GM18511 (cell line): ENCODE data around the gene VANGL1.

Experiments
- ATAC-seq: cut with Tn5 transposase; IDR thresholded peaks from one replicate; pipeline ENCODE4 v1.9.1; 2021; ENCODE audit warnings: mild to moderate bottlenecking, moderate library complexity; ENCODE audit not compliant: unreplicated experiment

The VANGL1 gene

DNA sequence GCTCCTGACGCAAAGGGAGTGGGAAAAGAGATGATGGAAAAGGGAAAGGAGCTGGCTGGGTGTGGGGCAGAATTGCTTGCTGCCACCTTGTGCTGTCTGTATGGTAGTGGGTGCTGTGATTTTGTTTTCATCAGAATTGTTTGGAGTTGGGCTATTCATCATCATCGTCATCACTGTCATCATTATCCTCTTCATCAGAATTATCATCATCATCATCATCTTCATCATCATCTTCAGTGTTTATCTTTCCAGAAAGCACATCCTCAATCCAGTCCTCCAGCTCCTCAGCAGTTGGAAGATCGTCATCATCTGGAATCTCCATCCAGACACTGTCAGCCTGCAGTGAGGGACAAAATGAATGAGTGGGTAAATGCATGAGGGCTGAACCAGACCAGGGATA lies 59.3 kb downstream of the VANGL1 start:
- ATAC-seq: no peak

DNA sequence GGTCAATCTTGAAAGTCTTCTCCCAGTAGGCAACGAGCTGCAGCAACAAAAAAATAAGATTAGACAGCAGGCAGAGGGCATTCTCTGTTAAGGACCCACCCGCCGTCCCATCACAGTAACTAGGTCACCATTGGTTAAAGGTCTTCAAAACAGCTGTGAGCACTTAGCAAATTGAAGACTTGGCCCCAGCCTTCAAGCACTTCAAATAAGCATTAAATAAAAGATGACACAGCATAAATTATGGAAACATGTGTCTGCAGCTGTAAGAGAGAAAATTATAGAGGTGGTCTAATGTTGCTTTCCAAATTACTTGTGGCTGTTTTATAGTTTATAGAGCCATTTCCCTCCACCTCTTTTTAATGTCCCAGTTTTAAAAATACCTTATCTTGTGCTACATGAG lies 61.2 kb downstream of the VANGL1 start:
- no peak for ATAC-seq

DNA sequence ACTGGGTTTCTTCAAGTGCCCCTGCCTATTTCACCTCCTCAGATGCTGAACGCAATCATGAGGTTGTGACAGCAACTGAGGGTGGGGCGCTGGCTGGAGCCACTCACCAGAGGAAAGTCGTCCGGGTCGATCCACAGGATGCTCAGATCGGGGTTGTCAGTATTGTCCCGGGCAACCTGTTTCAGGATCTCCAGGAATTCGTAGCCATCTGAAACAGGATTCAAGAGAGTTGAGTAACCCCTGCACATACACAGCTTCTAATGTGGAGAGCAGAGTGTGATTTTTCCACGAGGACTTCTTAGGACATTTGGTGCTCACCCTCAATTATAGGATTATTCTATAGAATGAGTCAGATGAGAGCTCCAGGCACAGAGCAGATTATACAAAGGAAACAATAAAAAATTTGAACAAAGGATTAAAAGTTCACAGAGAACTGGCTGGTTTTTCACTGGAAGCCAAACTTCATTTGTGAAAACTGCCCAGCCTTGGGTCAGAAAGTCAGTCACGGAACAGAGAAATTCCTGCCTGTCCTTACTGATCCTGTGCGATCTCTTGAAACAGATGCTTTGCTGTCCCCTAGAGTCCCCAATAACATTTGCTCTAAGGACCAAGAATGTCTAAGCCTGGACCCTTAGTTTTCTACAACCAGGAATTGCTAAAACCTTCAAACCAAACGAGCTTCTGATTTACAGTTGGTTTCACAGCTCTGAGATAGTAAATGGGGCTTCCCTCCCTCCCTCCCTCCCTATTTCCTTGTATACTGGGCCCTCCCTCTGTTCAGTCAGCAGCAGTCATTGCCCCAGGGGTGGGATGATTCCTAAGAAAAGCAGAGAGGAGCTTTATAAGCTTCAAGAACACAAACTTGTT lies 63.5 kb downstream of the VANGL1 start:
- ATAC-seq: no peak

DNA sequence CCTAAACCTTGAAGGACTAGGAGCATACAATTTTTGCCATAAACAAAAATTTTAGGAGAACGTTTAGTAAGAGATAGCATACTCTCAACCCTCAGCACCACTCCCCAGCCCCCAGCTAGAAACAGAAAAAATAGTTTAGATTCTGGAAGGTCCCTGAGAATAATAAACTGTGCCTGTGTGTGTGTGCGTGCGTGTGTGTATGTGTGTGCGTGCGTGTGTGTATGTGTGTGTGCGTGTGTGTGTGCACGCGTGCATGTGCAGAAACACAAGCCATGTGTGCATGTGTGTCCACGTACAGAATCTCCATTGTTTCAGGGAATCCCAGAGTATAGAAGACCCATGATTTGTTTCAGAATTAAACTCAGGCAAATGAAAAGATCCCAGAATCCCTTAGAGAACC lies 64.2 kb downstream of the VANGL1 start:
- ATAC-seq: no peak

DNA sequence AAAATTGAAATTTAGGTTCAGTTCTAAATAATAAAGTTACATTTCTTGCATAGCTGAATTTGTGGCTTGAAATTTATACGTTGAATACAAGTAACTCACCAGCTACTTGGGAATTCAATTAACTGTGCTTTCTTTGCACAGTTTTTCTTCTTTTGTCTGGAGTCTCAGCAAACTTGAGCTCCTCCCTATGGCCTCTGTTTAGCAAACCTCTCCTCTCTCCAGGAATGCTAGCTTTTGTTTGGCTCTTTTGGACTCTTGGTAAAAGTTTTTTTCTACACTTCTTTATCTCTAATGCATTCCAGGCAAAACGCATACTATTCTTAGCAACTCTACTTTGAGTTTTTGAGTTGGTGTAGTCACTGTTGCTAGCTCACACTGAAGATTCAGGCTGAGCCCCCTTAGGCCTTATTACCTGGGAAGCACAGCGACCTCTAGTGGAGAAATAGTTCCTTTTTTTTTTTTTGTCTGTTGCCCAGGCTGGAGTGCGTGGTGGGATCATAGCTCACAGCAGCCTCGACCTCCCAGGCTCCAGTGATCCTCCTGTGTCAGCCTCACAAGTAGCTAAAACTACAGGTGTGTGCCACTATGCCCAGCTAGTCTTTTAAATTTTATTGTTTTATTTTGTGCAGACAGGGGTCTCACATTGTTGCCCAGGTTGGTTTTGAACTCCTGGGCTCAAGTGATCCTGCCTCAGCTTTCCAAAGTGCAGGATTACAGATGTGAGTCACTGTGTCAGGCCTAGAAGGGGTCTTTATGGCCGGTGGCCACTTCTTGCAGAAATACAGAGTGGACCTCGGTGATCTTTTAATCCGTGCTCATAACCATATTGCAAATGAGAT lies 65.0 kb downstream of the VANGL1 start:
- ATAC-seq: peak; percentile 77

DNA sequence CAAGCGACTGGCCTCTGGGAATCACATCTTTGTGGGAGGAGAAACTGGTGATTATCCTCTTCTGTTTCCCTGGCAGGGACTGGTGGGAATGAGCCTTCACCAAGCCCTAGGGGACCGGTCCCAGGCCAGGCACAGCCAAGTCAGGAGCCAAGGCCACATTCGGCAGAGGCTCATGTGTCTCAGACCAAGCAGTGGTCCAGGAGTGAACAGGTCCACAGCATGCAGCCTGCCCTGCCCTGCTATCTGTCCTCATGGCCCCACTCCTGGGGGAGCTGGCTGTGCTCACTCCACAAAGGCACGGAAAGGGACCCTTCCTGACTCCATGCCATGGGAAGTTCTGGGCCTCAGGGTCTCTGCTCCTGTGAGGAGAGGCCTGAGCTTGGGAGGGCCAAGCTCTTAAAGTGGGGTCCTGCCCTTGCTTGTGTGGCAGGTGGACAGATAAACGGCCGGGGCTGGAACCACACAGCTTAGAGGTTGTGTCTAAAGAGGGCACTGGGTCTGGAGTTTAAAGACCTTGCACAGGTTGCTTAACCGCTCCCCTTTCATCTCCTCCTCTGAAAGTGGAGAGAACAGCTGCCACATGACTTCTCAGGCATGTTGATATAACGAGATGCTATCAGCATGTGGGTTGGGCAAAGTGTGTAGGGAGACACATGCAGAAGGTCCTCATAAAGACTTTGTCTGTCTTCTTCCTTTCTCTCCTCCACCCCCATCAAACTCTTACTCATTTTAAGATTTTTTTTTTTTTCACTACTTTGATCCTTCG lies 69.3 kb downstream of the VANGL1 start:
- no peak for ATAC-seq

DNA sequence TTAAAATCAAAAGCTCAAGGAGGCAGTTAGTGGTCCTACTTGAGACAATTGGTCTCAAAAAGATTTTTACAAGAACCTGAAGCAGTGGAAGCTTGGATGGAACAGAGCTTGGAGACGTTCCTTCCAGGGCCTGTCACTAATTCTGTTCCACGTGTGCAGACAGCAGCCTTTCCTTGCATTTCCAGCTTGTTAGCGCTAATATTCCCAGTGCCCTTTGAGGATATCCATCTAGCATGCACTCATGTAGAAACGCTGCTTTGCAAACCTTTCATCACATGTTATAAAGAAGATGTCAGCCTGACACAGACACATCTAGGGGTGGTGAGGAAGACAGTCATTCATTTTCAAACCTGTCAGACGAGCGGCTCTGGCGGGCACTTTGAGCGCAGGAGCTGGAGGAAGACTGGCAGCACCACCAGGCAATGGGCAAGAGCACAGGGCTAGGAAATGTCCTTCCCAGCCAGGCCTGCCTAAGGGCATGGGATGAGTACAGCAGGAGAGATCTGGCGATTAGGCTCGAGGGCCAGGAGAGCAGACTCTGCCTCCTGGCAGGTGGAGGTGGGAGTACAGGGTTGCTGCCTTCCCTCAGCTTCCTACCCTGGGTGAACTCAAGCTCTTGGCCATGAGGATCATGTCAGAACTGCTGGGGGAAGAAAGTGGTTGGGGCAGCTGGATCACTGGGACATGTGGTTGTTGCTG lies 71.3 kb downstream of the VANGL1 start:
- ATAC-seq: no peak

DNA sequence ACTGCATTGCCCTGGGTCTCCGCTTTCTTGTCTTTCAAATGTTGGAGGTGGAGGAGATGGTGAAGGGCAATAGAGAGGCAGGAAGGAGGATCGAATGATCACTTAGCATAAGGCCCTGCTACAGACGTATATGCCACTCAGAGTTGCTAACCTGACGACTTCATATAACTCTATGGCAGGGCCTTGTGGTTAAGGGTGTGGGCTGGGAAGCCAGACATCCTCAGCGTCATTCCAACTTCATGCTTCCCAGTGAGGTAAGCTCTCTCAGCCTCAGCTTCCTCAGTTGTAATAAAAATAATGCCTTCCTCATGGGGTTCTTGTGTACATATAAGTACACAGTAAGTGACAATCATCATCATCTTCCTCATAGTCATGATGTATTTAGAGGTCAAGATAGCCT lies 72.1 kb downstream of the VANGL1 start:
- ATAC-seq: no peak

DNA sequence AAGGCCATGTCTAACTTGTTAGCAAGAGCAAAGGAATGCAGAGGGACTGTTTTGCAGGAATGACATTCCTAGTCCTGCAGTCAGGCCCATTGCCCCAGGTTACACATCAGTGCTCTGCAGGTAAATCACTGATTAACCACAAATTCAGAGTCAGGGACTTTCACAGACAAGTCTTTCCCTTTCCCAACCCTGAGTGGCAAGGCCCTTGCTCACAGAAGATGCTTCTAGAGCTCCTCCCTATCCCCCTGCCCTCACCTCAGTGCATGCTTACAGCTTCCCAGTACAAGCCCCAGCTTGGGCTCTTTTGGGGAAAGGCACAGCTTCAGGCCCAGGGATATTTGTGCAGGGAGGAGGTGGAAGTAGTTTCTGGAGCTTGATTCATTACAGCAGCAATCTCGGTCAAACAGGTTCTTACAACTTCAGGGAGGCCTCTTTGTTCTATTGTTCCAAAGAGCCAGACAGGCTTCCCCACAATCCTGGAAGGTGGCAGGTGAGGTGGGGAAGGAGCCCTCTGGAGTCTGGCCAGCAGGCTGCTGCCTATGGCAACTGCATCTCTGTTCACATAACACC lies 72.9 kb downstream of the VANGL1 start:
- ATAC-seq: no peak

DNA sequence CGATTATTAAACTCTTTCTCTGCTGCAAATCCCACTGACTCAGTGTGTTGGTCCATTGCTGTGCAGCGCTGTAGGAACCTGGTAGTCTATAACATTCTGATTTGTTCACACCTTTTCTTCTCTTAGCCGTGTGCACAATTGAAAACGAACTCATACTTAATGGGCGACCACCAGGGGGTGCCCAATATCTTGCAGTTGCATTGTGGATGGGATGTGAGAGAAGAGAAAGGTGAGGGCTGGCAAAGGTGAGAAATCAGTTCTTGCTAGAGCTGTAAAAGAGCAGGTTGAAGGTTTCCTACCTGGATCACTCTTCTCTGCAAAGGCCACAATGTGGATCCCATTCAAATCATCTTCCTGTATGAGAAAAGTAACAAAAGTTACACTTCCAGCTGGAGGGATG lies 75.8 kb downstream of the VANGL1 start:
- no peak for ATAC-seq

DNA sequence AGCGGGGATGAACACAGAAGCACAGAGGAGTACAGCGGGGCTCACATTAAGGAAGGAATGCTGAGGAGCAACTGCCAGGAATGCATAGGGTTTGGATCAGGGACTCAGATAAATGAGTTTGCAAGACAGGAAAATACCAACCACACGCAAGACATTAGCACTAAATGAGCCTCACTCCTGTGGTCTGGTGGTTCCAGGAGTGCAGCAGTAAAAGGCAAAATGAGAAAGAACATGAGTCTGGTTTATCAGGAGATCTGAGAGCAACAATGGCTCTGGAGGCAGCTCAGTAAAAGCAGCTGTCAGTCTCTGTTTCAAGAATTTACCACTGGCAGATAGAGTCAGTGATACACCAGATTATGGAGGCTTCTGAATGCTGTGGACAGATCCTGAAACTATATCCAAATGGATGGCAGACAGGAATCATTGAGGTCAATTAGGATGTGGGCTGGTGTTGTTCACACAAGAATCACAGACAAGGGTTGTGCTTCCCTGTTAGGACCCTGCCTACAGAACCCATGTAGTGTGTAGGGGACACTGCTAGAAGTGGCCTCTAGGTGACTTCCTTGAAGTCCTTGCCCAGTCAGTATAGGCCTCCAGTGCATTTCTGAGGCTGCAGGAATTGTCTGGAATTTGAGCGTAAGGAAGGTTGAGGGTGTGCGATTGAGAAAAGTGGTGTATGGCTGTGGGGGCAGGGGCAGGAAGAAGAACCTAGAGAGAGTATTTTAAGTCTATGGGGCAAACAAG lies 76.4 kb downstream of the VANGL1 start:
- no peak for ATAC-seq

DNA sequence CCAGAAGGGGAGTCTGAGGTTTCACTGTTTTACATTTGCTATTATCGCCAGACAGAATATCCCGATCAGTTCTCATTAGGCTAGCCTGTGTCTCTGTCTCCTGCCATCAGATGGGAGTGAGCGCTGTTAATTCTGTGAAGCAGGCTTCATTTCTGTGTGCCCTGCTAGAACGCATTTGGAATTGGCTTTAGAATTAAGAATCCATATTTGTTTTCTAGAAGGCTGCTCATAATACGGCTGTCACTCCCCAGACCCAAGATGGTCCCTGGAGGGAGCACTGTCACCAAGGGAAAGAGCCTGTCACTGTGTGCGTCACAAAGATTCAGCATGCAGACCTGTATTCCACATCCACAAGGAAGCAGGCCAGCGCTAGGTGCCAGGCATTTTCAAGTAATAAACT lies 77.5 kb downstream of the VANGL1 start:
- no peak for ATAC-seq

DNA sequence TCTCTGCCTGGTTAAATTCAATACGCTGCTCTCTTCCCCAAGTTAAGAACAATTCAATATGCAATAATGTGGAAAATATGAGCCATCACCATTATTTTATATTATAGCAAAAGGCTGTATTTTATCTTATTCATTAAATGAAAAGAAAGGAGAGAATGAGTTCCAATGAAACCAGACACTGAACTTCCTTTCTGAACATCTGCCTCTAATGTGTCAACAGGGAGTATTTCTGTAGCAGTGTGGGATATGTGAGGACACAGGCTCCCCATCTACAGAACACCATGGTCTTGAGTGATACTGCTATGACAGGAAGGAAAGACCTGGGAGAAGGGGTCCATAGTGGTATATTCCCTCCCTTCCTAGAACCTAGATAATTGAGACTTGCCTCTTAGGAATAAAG lies 80.5 kb downstream of the VANGL1 start:
- no peak for ATAC-seq

DNA sequence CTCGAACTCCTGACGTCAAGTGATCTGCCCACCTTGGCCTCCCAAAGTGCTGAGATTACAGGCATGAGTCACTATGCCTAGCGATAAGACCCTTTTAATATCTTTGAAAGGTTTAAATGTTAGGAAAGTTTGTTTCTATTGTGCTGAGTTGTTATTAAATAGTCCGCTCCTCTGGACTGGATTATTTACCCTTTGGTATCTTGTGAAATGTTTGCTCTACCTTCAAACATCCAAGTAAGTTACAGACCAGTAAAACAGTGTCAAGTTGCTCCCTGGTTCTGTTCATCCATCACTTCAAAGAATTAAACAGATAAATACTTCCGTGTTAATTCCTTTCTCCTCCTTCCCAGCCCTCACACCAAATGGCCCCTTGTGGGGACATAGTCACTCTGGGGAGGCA lies 82.0 kb downstream of the VANGL1 start:
- ATAC-seq: no peak

DNA sequence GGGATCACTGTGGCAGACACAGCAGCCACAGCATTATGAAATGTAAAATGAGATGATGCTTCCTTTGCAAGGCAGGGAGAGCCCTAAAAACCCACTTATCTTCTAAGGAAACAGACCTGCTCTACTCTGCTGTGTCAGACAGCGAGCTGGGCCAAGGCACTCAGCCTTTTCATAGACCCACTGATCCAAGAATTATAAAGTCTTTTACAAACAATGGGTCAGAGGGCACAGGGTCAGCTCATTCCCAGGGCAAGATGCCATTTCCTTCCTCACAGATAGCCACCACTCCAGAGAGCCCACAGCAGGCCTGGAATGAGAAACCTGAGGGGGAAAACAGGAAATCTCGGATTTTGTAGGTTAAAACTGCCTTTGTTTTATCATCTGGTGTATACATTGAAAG lies 83.8 kb downstream of the VANGL1 start:
- ATAC-seq: no peak

DNA sequence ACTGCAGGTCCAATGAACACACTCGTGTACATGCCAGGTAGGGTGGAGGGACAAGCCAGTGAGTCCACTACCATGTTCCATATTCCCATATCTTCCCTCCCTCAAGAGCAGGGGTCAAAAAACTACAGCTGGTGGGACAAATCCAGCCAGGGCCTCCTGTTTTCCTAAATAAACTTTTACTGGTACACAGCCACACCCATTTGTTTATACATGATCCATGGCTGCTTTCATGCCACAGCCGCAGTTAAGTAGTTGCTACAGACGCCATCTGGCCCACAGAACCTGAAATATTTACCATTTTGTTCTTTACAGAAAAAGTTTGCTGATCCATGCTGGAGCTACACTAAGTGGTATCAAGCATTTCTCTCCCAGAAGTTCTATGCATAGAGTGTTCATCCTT lies 84.4 kb downstream of the VANGL1 start:
- ATAC-seq: no peak

DNA sequence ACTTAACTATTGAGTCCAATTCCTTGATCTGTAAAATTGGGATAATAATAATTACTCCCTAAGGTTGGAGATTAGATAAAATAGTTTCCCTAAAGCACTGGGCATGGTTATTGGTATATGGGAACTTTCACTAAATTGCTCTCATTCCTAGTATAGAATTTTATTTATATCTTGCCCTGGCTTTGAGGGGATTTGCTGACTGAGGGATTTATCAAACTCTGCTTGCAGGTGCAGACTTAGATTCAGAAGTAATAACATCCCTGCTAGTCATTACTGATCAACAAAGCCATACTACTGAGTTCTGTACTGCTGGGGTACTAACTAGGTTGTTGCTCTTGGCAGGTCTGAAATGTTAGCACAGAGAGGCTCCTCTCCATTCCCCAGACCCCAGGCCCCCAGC lies 84.8 kb downstream of the VANGL1 start:
- ATAC-seq: no peak

DNA sequence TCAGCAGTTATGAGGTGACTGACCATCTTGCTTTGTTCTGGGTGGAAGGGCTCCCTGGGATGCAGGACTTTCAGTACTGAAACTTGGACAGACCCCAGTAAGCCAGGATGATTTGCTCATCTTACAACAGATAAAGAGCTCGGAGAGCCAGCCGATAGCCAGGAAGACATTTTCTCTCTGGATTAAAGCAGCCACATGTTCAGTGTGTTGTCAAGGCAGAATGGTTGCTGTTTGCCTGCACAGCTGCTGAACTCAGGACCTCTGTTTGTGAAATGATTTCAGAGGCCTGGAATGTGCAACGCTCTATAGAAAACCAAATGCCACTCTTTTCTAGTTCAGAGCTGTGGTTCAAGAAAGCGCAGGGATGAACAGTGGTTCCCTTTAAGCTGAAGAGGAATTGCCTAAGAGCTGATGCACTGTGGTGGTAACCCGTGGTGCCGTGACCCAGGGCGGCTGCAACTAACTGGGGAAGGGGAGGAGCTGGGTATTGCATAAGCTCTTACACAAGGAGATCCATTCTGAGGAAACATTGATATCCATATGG lies 86.0 kb downstream of the VANGL1 start:
- ATAC-seq: no peak

DNA sequence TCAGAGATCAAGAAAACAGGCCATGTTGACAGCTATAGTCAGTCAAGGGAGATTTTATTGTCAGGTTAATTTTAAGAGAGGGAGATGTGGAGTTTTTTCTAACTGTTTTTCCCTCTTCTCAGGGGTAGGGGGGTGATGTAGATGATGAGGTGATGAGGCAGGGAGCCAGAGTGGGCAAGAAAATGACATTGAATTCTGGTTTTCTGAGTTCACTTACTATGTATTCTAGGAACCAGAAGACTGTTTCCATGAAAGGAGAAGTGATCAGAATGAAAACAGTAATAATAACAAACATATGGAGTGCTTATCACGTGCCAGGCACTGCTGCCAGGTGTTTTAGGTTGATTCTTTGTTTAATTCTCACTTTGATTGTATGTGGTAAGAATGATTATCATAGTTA lies 86.6 kb downstream of the VANGL1 start:
- ATAC-seq: no peak

DNA sequence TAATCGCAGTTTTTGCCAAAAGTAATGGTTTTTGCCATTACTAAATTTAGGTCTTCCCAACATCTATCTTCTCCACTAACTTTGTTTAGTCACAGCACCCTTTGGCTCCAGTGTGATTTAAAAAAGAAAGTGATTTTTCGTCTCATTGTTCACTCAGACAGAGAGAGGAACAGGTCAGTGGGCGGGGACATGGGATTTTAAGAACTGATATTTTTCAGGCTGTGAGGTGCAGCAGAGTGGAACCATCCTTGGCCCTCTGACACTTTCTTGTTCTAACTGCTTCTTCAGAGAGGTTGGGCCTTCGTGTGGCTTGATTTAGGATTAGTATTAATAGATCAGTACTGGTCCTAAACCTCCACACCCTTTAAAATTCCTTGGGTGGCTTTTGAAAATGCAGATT lies 88.0 kb downstream of the VANGL1 start:
- ATAC-seq: peak; percentile 98
